A549 (cell line): ENCODE measurements around the gene IGF1.

Experiments
- CHD2 ChIP-seq: fragments of 150-350 bp; IDR thresholded peaks from 2 replicates; pipeline ENCODE4 v1.6.1; 2014; ENCODE audit warnings: low read length; ENCODE audit not compliant: partially characterized antibody
- EP300 ChIP-seq, 2 experiments: fragments of >200 bp; sonication (Bioruptor Twin); formaldehyde crosslinking; IDR thresholded peaks; 2 replicates in 1 of 2; 3 replicates in 1 of 2; pipeline ENCODE4 v1.6.1; 2016 to 2017
- MAFK ChIP-seq: fragments of 450-650 bp; IDR thresholded peaks from 2 replicates; pipeline ENCODE4 v1.6.1; 2014; ENCODE audit not compliant: partially characterized antibody
- POLR2A ChIP-seq: IDR thresholded peaks from 2 replicates; pipeline ENCODE4 v1.6.1; 2012; ENCODE audit warnings: mild to moderate bottlenecking, low read length
- POLR2AphosphoS2 ChIP-seq: conservative IDR thresholded peaks from 2 replicates; pipeline ENCODE4 v1.6.1; 2012; ENCODE audit warnings: low read length, improper control_type of control experiment, inconsistent platforms
- RAD21 ChIP-seq, 2 experiments: fragments of >200 bp in 1 of 2; sonication (Bioruptor Twin) in 1 of 2; formaldehyde crosslinking in 1 of 2; IDR thresholded peaks in 1 of 2; conservative IDR thresholded peaks in 1 of 2; 2 replicates in 1 of 2; 3 replicates in 1 of 2; pipeline ENCODE4 v1.6.1; 2012 to 2018; ENCODE audit warnings: inconsistent platforms in 1 of 2
- RNF2 ChIP-seq: fragments of 200-600 bp; sonication (generic); IDR thresholded peaks from 2 replicates; pipeline ENCODE4 v1.6.1; 2016; ENCODE audit warnings: low read depth, mild to moderate bottlenecking, antibody characterized with exemption, moderate library complexity, borderline replicate concordance
- SMC3 ChIP-seq: fragments of >200 bp; sonication (Bioruptor Twin); formaldehyde crosslinking; IDR thresholded peaks from 3 replicates; pipeline ENCODE4 v1.6.1; 2018; ENCODE audit warnings: inconsistent platforms
- ZFP36 ChIP-seq: fragments of 450-650 bp; IDR thresholded peaks from 2 replicates; pipeline ENCODE4 v1.6.1; 2014; ENCODE audit warnings: borderline replicate concordance; ENCODE audit not compliant: partially characterized antibody
- TF ChIP-seq, protein P1 (sequence below): fragments of >200 bp; sonication (Bioruptor Twin); formaldehyde crosslinking; IDR thresholded peaks from 3 replicates; pipeline ENCODE4 v1.5.1; 2016
- TF ChIP-seq, protein P2 (sequence below): fragments of 150-350 bp; IDR thresholded peaks from 2 replicates; pipeline ENCODE4 v1.6.1; 2014; ENCODE audit warnings: low read depth, mild to moderate bottlenecking, low read length
- TF ChIP-seq, protein P3 (sequence below): IDR thresholded peaks from 2 replicates; pipeline ENCODE4 v1.6.1; 2012

DNA sequence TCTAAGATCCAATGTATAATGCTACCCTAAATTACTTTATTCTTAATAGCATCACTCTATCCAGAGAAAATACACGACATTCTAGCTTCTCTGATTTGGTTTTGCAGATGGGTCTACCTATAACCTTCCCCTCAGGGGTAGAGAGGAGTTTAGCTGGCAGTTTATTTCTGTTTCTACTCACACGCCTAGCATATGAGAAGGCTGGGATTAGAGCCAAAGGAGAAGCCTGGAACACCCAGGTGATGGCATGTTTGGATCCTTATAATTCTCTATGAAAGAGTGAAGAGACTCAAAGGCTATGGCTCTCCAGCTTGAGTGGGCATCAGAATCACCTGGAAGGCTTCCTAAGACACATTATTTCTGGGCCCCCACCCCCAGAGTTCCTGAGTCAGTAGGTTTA lies 131.3 kb downstream of the IGF1 start:
- TF ChIP-seq SMC3 (no peak), POLR2AphosphoS2 (no peak), RAD21 (conservative IDR thresholded peaks at IDR 0.05 in 1 of 2, IDR thresholded peaks at IDR 0.05 in 1 of 2) (no peak), MAFK (no peak), EP300 (IDR thresholded peaks at IDR 0.05) (no peak), CHD2 (no peak), RNF2 (no peak), POLR2A (no peak), ZFP36 (no peak)
- TF ChIP-seq, protein P1, sequence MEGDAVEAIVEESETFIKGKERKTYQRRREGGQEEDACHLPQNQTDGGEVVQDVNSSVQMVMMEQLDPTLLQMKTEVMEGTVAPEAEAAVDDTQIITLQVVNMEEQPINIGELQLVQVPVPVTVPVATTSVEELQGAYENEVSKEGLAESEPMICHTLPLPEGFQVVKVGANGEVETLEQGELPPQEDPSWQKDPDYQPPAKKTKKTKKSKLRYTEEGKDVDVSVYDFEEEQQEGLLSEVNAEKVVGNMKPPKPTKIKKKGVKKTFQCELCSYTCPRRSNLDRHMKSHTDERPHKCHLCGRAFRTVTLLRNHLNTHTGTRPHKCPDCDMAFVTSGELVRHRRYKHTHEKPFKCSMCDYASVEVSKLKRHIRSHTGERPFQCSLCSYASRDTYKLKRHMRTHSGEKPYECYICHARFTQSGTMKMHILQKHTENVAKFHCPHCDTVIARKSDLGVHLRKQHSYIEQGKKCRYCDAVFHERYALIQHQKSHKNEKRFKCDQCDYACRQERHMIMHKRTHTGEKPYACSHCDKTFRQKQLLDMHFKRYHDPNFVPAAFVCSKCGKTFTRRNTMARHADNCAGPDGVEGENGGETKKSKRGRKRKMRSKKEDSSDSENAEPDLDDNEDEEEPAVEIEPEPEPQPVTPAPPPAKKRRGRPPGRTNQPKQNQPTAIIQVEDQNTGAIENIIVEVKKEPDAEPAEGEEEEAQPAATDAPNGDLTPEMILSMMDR, result no peak
- TF ChIP-seq, protein P2, sequence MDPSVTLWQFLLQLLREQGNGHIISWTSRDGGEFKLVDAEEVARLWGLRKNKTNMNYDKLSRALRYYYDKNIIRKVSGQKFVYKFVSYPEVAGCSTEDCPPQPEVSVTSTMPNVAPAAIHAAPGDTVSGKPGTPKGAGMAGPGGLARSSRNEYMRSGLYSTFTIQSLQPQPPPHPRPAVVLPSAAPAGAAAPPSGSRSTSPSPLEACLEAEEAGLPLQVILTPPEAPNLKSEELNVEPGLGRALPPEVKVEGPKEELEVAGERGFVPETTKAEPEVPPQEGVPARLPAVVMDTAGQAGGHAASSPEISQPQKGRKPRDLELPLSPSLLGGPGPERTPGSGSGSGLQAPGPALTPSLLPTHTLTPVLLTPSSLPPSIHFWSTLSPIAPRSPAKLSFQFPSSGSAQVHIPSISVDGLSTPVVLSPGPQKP, result no peak
- TF ChIP-seq, protein P3, sequence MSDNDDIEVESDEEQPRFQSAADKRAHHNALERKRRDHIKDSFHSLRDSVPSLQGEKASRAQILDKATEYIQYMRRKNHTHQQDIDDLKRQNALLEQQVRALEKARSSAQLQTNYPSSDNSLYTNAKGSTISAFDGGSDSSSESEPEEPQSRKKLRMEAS, result no peak
